ENCODE measurements around the gene LPCAT4. TPM values are rescaled to one million over a fixed set of nuclear protein-coding genes. Genes with fewer than 3 reads are reported as not detected.
"Not testable (repeated sequence)": the region's sequence is repeated elsewhere in the genome, so short reads cannot be mapped to it uniquely, and the experiment has no call there.

Gene LPCAT4
- total RNA-seq, 1 experiment from 2014 or later = 77.1 TPM

DNA sequence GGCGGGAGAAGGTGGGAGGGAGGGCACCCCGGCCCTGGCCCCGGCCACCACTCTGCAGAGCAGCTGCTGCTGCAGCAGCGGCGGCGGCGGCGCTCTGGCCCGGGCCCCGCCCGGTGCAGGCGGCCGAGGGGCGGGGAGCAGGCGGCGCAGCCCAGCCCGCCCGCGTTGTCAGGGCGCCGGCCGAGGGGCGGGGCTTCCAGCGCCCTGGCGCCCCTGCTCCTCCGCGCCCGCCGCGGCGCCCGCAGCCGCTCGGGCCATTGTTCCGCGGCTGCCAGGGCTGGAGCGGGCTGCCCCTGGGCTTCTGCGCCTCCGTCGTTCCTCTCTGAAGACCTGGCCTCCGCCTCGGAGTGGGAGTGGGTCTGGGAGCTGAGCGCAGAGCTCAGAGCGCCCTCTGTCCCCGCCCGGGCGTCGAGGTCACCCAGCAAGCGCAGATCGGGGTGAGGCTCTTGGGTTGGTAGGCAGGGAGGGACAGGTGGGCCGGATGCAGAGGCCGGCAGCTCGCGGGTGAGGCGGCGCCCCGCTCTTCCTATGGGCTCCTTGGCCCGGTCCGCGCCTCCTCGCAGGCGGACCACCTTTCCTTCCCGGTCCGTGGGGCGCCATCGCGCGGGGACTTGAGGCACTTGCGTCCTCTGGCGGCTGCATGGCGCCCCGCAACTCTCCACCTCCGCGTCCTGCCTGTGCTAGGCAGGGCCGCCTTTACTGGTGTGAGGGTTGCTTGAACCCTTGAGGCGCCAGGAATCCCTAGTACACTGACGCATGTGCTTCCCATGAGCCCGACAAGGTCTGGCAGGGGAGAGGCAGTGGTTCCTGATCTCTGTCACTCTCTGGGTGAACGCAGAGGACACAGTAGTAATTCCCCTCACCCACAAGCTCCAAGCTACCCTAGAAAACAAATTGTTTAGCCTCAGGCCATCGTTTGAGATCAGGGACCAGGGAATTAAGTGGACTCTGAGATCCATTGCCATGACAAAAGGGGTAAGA, at the start of gene LPCAT4 (continued):
- TF ChIP-seq, protein P1, sequence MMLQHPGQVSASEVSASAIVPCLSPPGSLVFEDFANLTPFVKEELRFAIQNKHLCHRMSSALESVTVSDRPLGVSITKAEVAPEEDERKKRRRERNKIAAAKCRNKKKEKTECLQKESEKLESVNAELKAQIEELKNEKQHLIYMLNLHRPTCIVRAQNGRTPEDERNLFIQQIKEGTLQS (IDR thresholded peaks at IDR 0.05) = no peak
- TF ChIP-seq CBX3 (IDR thresholded peaks at IDR 0.05; ENCODE audit: low read depth) = peak; percentile 34; the same call in 1 of the 2 replicates
- TF ChIP-seq, protein P2, sequence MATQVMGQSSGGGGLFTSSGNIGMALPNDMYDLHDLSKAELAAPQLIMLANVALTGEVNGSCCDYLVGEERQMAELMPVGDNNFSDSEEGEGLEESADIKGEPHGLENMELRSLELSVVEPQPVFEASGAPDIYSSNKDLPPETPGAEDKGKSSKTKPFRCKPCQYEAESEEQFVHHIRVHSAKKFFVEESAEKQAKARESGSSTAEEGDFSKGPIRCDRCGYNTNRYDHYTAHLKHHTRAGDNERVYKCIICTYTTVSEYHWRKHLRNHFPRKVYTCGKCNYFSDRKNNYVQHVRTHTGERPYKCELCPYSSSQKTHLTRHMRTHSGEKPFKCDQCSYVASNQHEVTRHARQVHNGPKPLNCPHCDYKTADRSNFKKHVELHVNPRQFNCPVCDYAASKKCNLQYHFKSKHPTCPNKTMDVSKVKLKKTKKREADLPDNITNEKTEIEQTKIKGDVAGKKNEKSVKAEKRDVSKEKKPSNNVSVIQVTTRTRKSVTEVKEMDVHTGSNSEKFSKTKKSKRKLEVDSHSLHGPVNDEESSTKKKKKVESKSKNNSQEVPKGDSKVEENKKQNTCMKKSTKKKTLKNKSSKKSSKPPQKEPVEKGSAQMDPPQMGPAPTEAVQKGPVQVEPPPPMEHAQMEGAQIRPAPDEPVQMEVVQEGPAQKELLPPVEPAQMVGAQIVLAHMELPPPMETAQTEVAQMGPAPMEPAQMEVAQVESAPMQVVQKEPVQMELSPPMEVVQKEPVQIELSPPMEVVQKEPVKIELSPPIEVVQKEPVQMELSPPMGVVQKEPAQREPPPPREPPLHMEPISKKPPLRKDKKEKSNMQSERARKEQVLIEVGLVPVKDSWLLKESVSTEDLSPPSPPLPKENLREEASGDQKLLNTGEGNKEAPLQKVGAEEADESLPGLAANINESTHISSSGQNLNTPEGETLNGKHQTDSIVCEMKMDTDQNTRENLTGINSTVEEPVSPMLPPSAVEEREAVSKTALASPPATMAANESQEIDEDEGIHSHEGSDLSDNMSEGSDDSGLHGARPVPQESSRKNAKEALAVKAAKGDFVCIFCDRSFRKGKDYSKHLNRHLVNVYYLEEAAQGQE (IDR thresholded peaks at IDR 0.05; ENCODE audit: low read depth) = no peak

DNA sequence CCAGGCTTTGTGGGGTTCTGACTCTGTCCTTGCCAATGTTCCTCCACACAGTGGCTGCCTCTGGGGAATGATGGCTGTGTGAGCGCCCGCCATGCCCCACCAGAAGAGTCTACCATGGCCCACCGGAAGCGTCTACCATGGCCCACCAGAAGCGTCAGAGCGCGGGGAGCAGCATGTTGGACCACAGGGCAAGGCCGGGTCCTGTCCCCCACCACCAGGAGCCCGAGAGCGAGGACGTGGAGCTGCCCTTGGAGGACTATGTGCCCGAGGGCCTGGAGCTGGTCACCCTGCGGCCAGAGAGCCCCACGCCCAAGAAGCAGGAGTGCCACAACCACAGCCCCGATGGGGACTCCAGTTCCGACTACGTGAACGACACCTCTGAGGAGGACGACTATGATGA, 42.5 kb upstream of the LPCAT4 start:
- intact Hi-C loops (cut with micrococcal nuclease); H3K4me3 ChIP-seq (replicated peaks in 1 of 2; ENCODE audit: low read depth in 1 of 2, low read length in 2 of 2); H3K9me2 ChIP-seq (ENCODE audit: insufficient read depth); H3K4me1 ChIP-seq (ENCODE audit: control insufficient read depth in 1 of 2, insufficient read depth in 2 of 2, low read length in 2 of 2); ATAC-seq; H4K20me1 ChIP-seq (ENCODE audit: insufficient read depth); BruUV-seq (replicated peaks); POLR2A ChIA-PET; CTCF ChIA-PET; DNase-seq (ENCODE audit: low read depth, low spot score); RAD21 ChIA-PET (ENCODE audit: low non-redundant PET in 1 of 2, low total read pairs in 2 of 2, uncharacterized antibody in 2 of 2, unreplicated experiment in 2 of 2); H2AFZ ChIP-seq (ENCODE audit: low read depth, low read length, poor library complexity, severe bottlenecking); H3K4me2 ChIP-seq (ENCODE audit: low read length); H3K27ac ChIP-seq (ENCODE audit: low read depth, low read length); H3K27me3 ChIP-seq (ENCODE audit: insufficient read depth, low read length); H3K79me2 ChIP-seq (ENCODE audit: insufficient read depth, low read length); H3K36me3 ChIP-seq (ENCODE audit: control insufficient read depth in 1 of 2, insufficient read depth in 2 of 2, low read length in 2 of 2); H3K9me3 ChIP-seq (ENCODE audit: control insufficient read depth in 1 of 2, insufficient read depth in 1 of 2, low read depth in 1 of 2, low read length in 2 of 2); H3K9ac ChIP-seq (ENCODE audit: low read length): not testable (repeated sequence)

DNA sequence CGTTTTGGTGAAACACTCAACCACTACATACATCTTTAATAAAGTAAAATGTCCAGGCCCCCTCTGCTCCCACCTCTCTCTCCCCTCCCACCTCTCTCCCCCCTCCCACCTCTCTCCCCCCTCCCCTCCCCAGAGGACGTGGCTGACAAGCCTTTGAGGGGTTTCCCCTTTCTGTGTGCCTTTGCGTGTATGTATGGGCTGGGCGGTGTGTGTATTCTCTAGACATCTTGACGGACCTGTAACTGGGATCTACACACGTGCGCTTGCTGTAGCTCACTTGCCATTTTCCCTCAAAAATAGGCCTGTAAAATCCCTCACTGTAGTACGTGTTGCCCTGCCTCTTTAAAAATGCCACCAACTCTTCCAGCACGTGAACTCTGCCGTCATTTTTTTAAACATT, 42.0 kb upstream of the LPCAT4 start:
- H3K79me2 ChIP-seq (ENCODE audit: insufficient read depth, low read length); H3K9me2 ChIP-seq (ENCODE audit: insufficient read depth); H2AFZ ChIP-seq (ENCODE audit: low read depth, low read length, poor library complexity, severe bottlenecking); POLR2A ChIA-PET; H3K4me3 ChIP-seq (replicated peaks in 1 of 2; ENCODE audit: low read depth in 1 of 2, low read length in 2 of 2); H3K9ac ChIP-seq (ENCODE audit: low read length); intact Hi-C loops (cut with micrococcal nuclease); H3K4me1 ChIP-seq (ENCODE audit: control insufficient read depth in 1 of 2, insufficient read depth in 2 of 2, low read length in 2 of 2); H4K20me1 ChIP-seq (ENCODE audit: insufficient read depth); CTCF ChIA-PET; H3K4me2 ChIP-seq (ENCODE audit: low read length); ATAC-seq; RAD21 ChIA-PET (ENCODE audit: low non-redundant PET in 1 of 2, low total read pairs in 2 of 2, uncharacterized antibody in 2 of 2, unreplicated experiment in 2 of 2); DNase-seq (ENCODE audit: low read depth, low spot score); H3K27me3 ChIP-seq (ENCODE audit: insufficient read depth, low read length); H3K9me3 ChIP-seq (ENCODE audit: control insufficient read depth in 1 of 2, insufficient read depth in 1 of 2, low read depth in 1 of 2, low read length in 2 of 2); BruUV-seq (replicated peaks); H3K36me3 ChIP-seq (ENCODE audit: control insufficient read depth in 1 of 2, insufficient read depth in 2 of 2, low read length in 2 of 2); H3K27ac ChIP-seq (ENCODE audit: low read depth, low read length): not testable (repeated sequence)

DNA sequence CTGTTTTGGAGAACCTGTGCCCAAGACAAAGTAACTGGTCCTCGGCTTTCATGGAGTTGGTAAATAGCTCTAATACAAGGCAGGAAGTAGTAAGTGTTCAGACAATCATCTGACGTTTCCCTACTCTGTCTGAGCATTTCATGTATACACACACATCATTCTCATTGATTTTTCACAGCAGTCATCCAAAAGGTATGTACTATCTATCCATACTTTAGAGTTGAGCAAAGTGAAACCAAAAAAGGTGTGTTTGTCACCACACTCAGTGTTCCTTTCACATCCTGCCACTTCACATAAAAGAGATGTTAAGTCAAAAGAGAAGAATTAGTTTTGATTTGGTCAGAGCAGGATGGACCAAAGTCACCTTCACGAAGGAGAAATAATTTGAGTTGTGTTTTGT, 36.9 kb upstream of the LPCAT4 start:
- H3K9ac ChIP-seq (ENCODE audit: low read length); H2AFZ ChIP-seq (ENCODE audit: low read depth, low read length, poor library complexity, severe bottlenecking); ATAC-seq; H3K4me1 ChIP-seq (ENCODE audit: control insufficient read depth in 1 of 2, insufficient read depth in 2 of 2, low read length in 2 of 2); BruUV-seq (replicated peaks); H3K79me2 ChIP-seq (ENCODE audit: insufficient read depth, low read length); H3K9me3 ChIP-seq (ENCODE audit: control insufficient read depth in 1 of 2, insufficient read depth in 1 of 2, low read depth in 1 of 2, low read length in 2 of 2); intact Hi-C loops (cut with micrococcal nuclease); POLR2A ChIA-PET; DNase-seq (ENCODE audit: low read depth, low spot score); H3K4me3 ChIP-seq (replicated peaks in 1 of 2; ENCODE audit: low read depth in 1 of 2, low read length in 2 of 2); H4K20me1 ChIP-seq (ENCODE audit: insufficient read depth); RAD21 ChIA-PET (ENCODE audit: low non-redundant PET in 1 of 2, low total read pairs in 2 of 2, uncharacterized antibody in 2 of 2, unreplicated experiment in 2 of 2); H3K4me2 ChIP-seq (ENCODE audit: low read length); H3K36me3 ChIP-seq (ENCODE audit: control insufficient read depth in 1 of 2, insufficient read depth in 2 of 2, low read length in 2 of 2); H3K27me3 ChIP-seq (ENCODE audit: insufficient read depth, low read length); H3K27ac ChIP-seq (ENCODE audit: low read depth, low read length); CTCF ChIA-PET; H3K9me2 ChIP-seq (ENCODE audit: insufficient read depth): not testable (repeated sequence)
